ENCODE results near the gene PTPN23.

Gene PTPN23

DNA sequence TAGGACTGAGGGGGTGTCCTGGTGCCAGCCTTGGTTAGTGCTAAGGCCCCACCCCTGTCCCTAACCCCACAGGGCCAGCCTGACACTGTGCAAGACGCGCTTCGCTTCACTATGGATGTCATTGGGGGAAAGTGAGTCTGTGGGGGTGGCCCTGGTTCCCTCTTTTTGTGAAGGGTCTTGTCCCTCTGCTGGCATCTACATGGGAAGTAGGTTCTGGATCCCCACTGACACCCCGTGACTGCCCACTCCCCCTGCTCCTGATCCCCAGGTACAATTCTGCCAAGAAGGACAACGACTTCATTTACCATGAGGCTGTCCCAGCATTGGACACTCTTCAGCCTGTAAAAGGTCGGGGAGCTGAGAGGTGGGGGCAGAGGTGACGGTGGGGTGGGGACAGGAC lies 26.4 kb downstream of the PTPN23 start:
- no peak for DNase-seq (ENCODE audit: low read depth)

DNA sequence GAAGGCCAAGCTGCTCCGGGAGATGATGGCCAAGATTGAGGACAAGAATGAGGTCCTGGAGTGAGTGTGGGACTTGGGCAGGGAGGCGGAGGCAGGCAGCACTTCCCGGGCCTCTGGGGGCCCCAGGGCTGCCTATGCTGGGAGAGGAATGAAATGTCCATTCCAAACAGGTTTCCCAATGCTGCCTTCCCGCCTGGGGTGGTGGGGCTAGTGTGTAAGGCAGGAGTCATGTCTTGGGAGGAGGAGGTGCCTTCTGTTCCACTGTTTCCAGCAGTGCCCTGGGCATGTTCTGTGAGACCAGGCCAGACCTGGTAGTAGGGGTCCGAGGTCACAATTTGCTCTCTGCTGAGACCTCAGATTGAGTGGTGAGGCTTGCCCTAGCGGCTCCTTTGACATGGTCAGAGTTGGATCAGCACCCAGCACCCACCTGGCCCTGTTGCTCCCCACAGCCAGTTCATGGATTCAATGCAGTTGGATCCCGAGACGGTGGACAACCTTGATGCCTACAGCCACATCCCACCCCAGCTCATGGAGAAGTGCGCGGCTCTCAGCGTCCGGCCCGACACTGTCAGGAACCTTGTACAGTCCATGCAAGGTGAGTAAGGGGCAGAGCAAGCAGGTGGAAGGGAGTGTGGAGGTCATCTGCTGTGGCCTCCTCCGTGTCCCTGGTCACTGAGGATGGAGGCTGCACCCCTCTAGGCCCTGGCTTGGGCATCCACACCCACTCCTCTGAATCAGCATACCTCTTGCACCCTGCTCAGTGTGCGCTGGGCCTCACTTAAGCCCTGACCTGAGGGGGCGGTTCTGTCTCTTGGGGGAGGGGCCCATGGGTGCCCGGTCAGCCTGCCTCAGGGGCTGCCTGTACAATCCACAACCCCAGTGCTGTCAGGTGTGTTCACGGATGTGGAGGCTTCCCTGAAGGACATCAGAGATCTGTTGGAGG lies 27.3 kb downstream of the PTPN23 start:
- no peak for DNase-seq (ENCODE audit: low read depth)

DNA sequence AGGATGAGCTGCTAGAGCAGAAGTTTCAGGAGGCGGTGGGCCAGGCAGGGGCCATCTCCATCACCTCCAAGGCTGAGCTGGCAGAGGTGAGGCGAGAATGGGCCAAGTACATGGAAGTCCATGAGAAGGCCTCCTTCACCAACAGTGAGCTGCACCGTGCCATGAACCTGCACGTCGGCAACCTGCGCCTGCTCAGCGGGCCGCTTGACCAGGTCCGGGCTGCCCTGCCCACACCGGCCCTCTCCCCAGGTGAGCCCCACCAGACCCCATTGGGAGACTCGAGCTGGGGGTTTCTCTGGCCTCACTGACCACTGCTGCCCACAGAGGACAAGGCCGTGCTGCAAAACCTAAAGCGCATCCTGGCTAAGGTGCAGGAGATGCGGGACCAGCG lies 28.0 kb downstream of the PTPN23 start:
- no peak for DNase-seq (ENCODE audit: low read depth)

DNA sequence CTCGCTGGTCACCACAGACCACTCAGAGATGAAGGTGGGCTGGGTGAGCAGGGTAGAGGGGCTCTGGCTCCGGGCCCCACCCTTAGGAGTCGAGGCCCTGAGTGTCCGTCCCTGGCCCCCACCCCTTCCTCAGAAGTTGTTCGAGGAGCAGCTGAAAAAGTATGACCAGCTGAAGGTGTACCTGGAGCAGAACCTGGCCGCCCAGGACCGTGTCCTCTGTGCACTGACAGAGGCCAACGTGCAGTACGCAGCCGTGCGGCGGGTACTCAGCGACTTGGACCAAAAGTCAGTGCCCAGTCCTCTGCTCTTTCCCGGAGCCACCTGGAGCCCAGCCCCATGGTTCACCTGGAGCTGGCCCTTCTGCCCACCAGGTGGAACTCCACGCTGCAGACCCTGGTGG lies 28.5 kb downstream of the PTPN23 start:
- DNase-seq (ENCODE audit: low read depth), result no peak

DNA sequence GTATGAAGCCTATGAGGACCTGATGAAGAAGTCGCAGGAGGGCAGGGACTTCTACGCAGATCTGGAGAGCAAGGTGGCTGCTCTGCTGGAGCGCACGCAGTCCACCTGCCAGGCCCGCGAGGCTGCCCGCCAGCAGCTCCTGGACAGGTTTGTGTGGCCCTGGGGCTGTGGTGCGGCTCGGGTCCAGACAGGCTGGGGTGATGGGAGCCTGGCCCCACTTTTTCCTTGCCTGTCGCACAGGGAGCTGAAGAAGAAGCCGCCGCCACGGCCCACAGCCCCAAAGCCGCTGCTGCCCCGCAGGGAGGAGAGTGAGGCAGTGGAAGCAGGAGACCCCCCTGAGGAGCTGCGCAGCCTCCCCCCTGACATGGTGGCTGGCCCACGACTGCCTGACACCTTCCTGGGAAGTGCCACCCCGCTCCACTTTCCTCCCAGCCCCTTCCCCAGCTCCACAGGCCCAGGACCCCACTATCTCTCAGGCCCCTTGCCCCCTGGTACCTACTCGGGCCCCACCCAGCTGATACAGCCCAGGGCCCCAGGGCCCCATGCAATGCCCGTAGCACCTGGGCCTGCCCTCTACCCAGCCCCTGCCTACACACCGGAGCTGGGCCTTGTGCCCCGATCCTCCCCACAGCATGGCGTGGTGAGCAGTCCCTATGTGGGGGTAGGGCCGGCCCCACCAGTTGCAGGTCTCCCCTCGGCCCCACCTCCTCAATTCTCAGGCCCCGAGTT lies 29.0 kb downstream of the PTPN23 start:
- DNase-seq (ENCODE audit: low read depth), result no peak

DNA sequence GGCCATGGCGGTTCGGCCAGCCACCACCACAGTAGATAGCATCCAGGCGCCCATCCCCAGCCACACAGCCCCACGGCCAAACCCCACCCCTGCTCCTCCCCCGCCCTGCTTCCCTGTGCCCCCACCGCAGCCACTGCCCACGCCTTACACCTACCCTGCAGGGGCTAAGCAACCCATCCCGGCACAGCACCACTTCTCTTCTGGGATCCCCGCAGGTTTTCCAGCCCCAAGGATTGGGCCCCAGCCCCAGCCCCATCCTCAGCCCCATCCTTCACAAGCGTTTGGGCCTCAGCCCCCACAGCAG lies 29.5 kb downstream of the PTPN23 start:
- DNase-seq (ENCODE audit: low read depth), result no peak

DNA sequence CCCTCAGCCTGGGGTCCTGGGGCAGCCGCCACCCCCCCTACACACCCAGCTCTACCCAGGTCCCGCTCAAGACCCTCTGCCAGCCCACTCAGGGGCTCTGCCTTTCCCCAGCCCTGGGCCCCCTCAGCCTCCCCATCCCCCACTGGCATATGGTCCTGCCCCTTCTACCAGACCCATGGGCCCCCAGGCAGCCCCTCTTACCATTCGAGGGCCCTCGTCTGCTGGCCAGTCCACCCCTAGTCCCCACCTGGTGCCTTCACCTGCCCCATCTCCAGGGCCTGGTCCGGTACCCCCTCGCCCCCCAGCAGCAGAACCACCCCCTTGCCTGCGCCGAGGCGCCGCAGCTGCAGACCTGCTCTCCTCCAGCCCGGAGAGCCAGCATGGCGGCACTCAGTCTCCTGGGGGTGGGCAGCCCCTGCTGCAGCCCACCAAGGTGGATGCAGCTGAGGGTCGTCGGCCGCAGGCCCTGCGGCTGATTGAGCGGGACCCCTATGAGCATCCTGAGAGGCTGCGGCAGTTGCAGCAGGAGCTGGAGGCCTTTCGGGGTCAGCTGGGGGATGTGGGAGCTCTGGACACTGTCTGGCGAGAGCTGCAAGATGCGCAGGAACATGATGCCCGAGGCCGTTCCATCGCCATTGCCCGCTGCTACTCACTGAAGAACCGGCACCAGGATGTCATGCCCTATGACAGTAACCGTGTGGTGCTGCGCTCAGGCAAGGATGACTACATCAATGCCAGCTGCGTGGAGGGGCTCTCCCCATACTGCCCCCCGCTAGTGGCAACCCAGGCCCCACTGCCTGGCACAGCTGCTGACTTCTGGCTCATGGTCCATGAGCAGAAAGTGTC lies 30.2 kb downstream of the PTPN23 start:
- DNase-seq (ENCODE audit: low read depth), result no peak

DNA sequence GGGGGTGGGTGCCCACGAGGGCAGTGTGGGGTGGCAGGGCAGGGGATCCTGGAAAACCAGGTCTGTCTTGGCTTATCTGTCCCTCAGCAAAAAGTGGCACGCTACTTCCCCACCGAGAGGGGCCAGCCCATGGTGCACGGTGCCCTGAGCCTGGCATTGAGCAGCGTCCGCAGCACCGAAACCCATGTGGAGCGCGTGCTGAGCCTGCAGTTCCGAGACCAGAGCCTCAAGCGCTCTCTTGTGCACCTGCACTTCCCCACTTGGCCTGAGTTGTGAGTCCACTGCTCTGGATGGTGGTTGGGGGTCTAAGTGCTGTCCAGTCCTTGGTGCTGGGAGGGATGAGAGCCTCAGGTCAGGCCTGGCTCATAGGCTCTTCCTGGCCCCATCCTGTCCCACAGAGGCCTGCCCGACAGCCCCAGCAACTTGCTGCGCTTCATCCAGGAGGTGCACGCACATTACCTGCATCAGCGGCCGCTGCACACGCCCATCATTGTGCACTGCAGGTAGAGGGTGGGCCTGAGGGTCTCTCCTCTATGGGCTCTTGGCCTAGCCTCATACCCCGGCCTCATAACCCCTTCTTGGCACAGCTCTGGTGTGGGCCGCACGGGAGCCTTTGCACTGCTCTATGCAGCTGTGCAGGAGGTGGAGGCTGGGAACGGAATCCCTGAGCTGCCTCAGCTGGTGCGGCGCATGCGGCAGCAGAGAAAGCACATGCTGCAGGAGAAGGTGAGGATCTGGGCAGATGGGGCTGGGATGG lies 31.1 kb downstream of the PTPN23 start:
- no peak for DNase-seq (ENCODE audit: low read depth)

DNA sequence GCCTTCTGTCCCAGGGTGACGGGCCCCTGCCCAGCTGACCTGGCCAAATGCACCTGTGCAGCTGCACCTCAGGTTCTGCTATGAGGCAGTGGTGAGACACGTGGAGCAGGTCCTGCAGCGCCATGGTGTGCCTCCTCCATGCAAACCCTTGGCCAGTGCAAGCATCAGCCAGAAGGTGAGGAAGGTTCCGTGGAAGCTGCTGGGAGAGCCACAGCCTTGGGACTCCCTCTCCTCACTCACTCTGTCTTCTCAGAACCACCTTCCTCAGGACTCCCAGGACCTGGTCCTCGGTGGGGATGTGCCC lies 31.6 kb downstream of the PTPN23 start:
- DNase-seq (ENCODE audit: low read depth), result no peak

DNA sequence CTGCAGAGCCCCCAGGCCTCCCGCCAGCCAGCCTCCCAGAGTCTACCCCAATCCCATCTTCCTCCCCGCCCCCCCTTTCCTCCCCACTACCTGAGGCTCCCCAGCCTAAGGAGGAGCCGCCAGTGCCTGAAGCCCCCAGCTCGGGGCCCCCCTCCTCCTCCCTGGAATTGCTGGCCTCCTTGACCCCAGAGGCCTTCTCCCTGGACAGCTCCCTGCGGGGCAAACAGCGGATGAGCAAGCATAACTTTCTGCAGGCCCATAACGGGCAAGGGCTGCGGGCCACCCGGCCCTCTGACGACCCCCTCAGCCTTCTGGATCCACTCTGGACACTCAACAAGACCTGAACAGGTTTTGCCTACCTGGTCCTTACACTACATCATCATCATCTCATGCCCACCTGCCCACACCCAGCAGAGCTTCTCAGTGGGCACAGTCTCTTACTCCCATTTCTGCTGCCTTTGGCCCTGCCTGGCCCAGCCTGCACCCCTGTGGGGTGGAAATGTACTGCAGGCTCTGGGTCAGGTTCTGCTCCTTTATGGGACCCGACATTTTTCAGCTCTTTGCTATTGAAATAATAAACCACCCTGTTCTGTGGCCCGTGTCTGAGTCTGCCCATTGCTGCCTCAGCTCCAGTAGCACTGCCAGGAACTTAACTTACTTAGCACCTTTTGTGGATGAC lies 32.2 kb downstream of the PTPN23 start:
- DNase-seq (ENCODE audit: low read depth), result no peak

DNA sequence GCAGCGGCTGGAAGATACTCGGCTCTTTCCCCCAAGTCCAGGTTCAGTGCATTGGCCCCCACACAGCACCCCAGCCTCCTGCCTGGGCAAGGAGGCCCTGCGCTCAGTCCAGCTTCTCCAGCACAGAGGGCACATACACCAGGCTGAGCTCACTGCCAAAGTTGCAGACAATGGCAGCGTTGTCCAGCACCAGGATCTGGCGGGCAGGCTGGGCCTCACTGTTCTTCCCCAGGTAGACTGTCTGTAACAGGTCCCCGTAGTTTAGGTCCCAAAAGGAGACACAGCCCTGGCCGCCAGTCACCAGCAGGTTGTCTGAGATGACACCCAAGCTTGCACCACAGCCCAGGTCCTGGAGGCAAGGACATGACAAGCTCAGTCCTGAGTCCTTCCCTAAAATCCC lies 32.9 kb downstream of the PTPN23 start:
- DNase-seq (ENCODE audit: low read depth), result no peak

DNA sequence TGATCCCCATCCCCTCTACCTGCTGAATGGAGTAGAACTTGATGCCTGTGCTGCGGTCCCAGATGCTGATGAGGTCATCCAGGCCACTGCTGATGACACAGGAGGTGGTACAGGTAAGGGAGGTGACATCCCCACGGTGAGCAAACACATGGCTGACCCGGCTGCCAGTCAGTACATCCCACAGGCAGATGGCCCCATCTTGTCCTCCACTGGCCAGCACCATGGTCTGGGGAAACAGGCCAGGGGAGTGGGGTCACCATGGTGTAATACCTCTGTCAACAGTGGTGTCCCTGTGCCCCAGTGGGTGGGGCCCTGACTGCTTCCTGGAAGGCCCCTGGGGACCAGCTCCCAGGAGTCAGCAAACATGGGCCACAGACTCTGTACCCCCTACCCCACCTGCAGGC lies 33.3 kb downstream of the PTPN23 start:
- no peak for DNase-seq (ENCODE audit: low read depth)

DNA sequence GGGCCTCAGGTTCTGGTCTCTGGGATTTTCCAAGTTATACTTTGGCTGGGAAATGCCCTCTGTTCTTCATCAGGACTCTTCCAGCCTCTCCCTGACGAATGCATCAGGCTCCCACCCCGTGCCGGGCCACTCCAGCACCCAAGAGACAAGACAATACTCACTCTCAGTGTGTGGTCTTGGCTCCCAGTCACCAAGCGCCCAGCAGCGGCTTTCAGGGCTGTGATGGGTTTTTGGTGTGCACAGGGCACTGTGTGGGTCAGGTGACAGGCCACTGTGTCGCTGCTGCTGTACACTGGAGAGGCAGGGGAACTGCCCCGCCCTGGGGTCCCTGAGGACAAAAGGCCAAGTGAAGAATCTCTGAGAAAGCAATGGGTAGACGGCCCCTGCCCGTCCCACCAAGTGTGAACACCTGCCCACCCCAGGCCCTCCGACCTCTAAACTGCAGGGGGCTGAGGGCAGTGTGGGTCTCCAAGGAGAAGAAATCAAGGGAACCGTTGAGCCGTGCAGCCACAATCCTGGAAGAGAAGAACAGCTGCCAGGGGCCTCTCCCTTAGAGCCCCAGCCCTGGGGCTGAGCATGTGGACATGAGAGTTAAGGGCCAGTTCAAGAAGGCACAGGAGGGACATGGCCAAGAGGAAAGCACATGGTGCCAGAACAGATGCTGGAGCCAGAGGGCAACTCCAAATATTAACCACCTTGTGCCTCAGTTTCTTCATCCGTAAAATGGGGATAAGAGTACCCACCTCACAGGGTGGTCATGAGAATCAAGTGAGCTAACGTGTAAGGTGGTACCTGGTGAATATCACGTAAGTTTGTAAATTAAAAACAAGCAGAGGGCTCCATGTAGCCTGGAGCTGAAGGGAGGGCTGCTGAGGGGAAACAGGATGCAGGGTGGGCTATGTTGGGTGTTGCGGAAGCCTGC lies 34.1 kb downstream of the PTPN23 start:
- no peak for DNase-seq (ENCODE audit: low read depth)

DNA sequence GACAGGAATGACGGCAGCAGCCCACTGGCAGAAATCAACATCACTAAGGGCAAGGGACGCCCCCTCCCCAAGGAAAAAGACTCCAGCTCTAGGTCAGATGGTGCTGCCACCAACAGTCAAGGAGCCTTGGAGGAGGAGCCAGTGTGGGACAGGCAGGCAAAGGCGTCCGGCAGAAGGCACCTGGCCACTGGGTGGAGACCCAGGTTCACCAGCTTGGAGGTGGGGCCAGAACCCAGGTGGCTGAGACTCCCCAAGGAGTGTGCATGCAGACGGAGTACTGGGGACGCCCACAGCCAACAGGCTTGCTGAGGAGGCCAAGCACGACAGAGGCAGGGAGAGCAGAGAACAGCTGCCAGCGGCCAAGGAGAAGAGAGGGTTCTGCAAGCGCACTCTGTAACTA lies 35.2 kb downstream of the PTPN23 start:
- no peak for DNase-seq (ENCODE audit: low read depth)

DNA sequence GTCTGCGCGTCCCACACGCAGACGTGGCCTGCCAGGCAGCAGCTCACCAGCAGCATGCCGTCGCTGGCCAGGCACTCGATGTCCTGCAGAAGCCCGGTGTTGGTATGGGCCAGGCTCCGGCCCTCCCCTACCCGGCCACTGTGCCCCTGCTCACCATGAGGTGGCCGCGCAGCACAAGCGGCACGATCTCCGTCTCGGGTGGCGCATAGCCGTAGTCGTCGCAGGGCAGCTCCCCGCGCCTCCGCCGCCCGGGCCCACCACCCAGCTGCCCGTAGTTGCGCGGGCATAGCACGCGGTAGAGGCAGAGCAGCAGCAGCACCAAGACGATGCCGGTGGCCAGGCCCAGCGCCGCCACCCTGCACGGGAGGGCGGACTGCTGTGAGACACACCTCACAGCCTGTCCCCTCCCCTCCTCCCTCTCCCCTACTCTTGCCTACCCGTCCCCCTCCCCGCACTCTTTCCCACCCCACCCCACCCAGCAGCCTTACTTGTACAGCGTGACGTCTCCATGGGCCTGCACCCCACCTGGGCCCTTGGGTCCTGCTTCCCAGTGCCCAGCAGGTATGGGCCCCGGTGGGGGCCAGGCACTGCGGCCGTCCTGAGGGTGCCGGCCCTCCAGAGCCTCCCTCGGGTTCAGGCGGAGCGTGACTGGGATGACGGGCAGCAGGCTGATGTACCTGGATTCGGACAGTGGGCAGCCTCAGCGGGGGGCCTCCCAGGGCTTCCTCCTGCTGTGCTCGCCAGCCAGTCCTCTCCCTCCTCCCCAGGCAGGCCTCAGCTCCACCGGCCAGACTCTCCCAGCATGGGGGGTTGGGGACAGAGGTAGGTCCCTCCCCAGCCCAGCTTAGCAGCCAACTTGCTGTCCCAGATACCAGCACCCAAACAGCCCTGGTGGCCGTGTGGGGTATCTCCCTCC lies 37.6 kb downstream of the PTPN23 start:
- no peak for DNase-seq (ENCODE audit: low read depth)

DNA sequence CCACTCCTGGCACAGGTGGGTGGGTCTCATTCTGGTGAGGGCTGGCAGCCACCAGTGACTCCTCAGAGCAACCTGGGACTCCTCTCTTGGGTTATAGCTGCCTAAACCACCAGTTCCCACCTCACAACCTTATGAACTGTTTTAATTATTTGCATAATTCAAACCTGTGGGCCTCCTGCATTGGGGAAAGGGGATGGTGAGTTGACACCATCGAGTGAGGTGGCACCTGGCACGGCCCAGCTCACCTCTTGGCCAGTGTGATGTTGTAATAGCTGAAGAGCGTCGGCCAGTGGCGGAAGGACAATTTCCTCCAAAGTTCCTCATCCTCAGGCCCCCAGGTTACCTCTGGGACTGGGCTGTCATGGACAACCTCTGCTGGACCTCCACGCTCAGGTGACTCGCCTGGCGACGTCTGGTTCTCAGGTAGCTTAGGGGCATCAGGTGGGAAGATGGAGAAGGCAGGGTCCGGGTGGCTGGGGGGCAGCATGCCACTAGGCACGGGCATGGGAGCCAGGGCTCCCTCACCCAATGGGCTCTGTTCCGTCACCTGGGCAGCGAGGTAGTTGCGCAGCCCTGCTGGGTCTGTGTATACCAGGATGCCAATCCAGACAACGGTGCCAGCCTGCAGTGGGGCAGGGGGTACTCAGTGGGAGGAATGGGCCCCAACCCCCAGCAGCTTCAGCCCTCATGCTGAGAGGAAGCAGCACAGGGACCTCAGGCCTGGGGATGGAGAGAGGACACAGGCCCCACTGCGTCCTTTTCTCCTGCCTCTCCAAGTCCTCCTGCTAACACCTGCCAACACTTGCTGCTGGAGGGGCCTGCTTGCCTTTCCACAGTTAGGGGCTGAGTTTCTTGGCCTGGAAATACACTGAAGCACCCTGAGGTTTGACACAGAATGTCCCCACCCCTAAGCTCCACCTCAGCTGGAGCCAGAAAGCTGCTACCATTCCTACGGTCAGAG lies 38.5 kb downstream of the PTPN23 start:
- DNase-seq (ENCODE audit: low read depth), result no peak

DNA sequence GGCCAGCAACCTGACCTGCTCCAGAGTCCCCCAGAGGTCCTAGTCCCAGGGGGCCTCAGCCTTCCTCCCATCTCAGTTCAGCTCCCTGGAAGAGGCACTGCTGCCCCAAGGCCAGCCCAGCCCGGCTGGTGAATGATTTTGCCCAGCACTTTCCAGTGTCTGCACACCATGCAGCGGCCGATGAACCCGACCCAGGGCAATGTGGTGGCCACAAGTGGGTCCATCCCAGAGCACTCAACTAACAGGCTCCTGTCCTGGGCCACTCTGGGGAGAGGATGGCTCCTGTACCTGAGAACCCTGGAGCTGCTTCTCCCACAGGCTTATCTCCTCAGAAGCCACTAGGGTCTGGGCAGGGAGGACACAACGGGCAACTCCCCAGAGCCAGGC lies 39.2 kb downstream of the PTPN23 start:
- DNase-seq (ENCODE audit: low read depth), result no peak

Measured in EH (cell line).